Measurements from ENCODE around the gene RRAS2.

The RRAS2 gene

GRCh38 chr11:14251754-14252153 lies 107.2 kb downstream of the RRAS2 start:
- TF ChIP-seq CTCF (IDR thresholded peaks at IDR 0.05; ENCODE audit: unreplicated experiment in 3 of 3) = no peak
- H3K9me3 Mint-ChIP-seq = no peaks in the 10 kb centered on the region
- H3K36me3 Mint-ChIP-seq (ENCODE audit: low read depth) = peaks cover 10% of the 10 kb centered on the region
- H3K27ac Mint-ChIP-seq = no peak overlapping the region
- H3K27me3 Mint-ChIP-seq (ENCODE audit: low read depth) = peaks cover 13% of the 10 kb centered on the region
- H3K4me3 Mint-ChIP-seq = no peak overlapping the region
- H3K4me1 Mint-ChIP-seq = peaks cover 52% of the 10 kb centered on the region

GRCh38 chr11:14249121-14249963 lies 109.6 kb downstream of the RRAS2 start:
- Mint-ChIP-seq H3K4me1 (peaks cover 38% of the 10 kb centered on the region), H3K9me3 (no peaks in the 10 kb centered on the region), H3K27me3 (ENCODE audit: low read depth) (peaks cover 13% of the 10 kb centered on the region), H3K4me3 (no peak overlapping the region), H3K36me3 (ENCODE audit: low read depth) (no peaks in the 10 kb centered on the region), H3K27ac (peak overlapping the region in 1 of 3 experiments; percentile 23)
- peak; percentile 87 to 92 (median 88) for TF ChIP-seq CTCF (IDR thresholded peaks at IDR 0.05; ENCODE audit: unreplicated experiment in 3 of 3)

GRCh38 chr11:14248580-14248981 lies 110.4 kb downstream of the RRAS2 start:
- H3K4me1 Mint-ChIP-seq = peaks cover 30% of the 10 kb centered on the region
- H3K27ac Mint-ChIP-seq = peak overlapping the region in 2 of 3 experiments; percentile 0 to 36
- no peaks in the 10 kb centered on the region for H3K9me3 Mint-ChIP-seq
- peak in 2 of 3 experiments; percentile 19 for TF ChIP-seq CTCF (IDR thresholded peaks at IDR 0.05; ENCODE audit: unreplicated experiment in 3 of 3)
- no peak overlapping the region for H3K4me3 Mint-ChIP-seq
- H3K27me3 Mint-ChIP-seq (ENCODE audit: low read depth) = peaks cover 17% of the 10 kb centered on the region
- H3K36me3 Mint-ChIP-seq (ENCODE audit: low read depth) = no peaks in the 10 kb centered on the region

- peaks cover 16% of the 10 kb centered on the region for H3K27me3 Mint-ChIP-seq (ENCODE audit: low read depth)
- no peak for TF ChIP-seq CTCF (IDR thresholded peaks at IDR 0.05; ENCODE audit: unreplicated experiment in 3 of 3)
- no peak overlapping the region for H3K27ac Mint-ChIP-seq
- peaks cover 36% of the 10 kb centered on the region for H3K4me1 Mint-ChIP-seq
- H3K4me3 Mint-ChIP-seq = no peak overlapping the region
- H3K9me3 Mint-ChIP-seq = no peaks in the 10 kb centered on the region
- no peaks in the 10 kb centered on the region for H3K36me3 Mint-ChIP-seq (ENCODE audit: low read depth)
Observed at GRCh38 chr11:14245444-14245843, 113.5 kb downstream of the RRAS2 start.

- Mint-ChIP-seq H3K9me3 (no peaks in the 10 kb centered on the region), H3K4me1 (peaks cover 36% of the 10 kb centered on the region), H3K4me3 (no peak overlapping the region), H3K27ac (peak overlapping the region in 1 of 3 experiments; percentile 14), H3K27me3 (ENCODE audit: low read depth) (peaks cover 13% of the 10 kb centered on the region), H3K36me3 (ENCODE audit: low read depth) (no peaks in the 10 kb centered on the region)
- TF ChIP-seq CTCF (IDR thresholded peaks at IDR 0.05; ENCODE audit: unreplicated experiment in 3 of 3) = no peak
Observed at GRCh38 chr11:14244926-14245325, 114.1 kb downstream of the RRAS2 start.

- Mint-ChIP-seq H3K27me3 (ENCODE audit: low read depth) (peaks cover 12% of the 10 kb centered on the region), H3K36me3 (ENCODE audit: low read depth) (no peaks in the 10 kb centered on the region), H3K4me1 (peaks cover 20% of the 10 kb centered on the region), H3K27ac (no peak overlapping the region), H3K9me3 (no peaks in the 10 kb centered on the region), H3K4me3 (no peak overlapping the region)
- no peak for TF ChIP-seq CTCF (IDR thresholded peaks at IDR 0.05; ENCODE audit: unreplicated experiment in 3 of 3)
Observed at GRCh38 chr11:14242733-14243132, 116.2 kb downstream of the RRAS2 start.

Measured in nephron (organoid).